CD4-positive, alpha-beta memory T cell (primary cell): Measurements from ENCODE around the gene KIAA1217. TPM values are rescaled to one million over a fixed set of nuclear protein-coding genes. Genes with fewer than 3 reads are reported as not detected.
A peak's percentile ranks its signal among the peaks of the same experiment; 100 is the strongest.

Experiments
- CTCF ChIA-PET: fragments of 350-600 bp; sonication (Branson Sonifier 250); formaldehyde crosslinking; loops from one replicate; lab custom pipeline; 2021; ENCODE audit warnings: inconsistent platforms; ENCODE audit not compliant: partially characterized antibody; lab: Charles Lee
- POLR2A ChIA-PET: fragments of 350-600 bp; sonication (Branson Sonifier 250); formaldehyde crosslinking; loops from one replicate; lab custom pipeline; 2021; ENCODE audit not compliant: partially characterized antibody; lab: Charles Lee
- DNase-seq, 5 donors: peaks; one replicate each; pipeline versions ENCODE4 v3.0.0 to v3.0.0-alpha.2; 2020 to 2022; ENCODE audit warnings: mixed read lengths in 1 of 5
- H3K27ac ChIP-seq: one replicate; pipeline ENCODE4 v1.7.0; 2013; ENCODE audit warnings: low read depth, low read length
- H3K27me3 ChIP-seq: 2 replicates; pipeline ENCODE4 v1.7.0; 2013; ENCODE audit warnings: mild to moderate bottlenecking, low read length, moderate library complexity; ENCODE audit not compliant: insufficient read depth
- H3K36me3 ChIP-seq: 2 replicates; pipeline ENCODE4 v1.7.0; 2013; ENCODE audit warnings: mild to moderate bottlenecking, low read length, moderate library complexity; ENCODE audit not compliant: insufficient read depth
- H3K4me1 ChIP-seq: 2 replicates; pipeline ENCODE4 v1.7.0; 2013; ENCODE audit warnings: mild to moderate bottlenecking, low read length, moderate library complexity; ENCODE audit not compliant: insufficient read depth
- H3K4me3 ChIP-seq, 2 donors: one replicate each; pipeline ENCODE4 v1.7.0; 2013; ENCODE audit warnings: low read length in 2 of 2, mild to moderate bottlenecking in 1 of 2
- H3K9me3 ChIP-seq, 2 donors: one replicate each; pipeline ENCODE4 v1.7.0; 2013; ENCODE audit warnings: low read length in 2 of 2, control low read depth in 1 of 2; ENCODE audit not compliant: control insufficient read depth in 1 of 2
- H3K27ac Mint-ChIP-seq, 7 donors: one replicate each; pipeline ENCODE4 v1.8.0; 2020 to 2021; ENCODE audit warnings: mixed read lengths in 7 of 7, mild to moderate bottlenecking in 6 of 7, inconsistent platforms in 3 of 7, moderate library complexity in 3 of 7
- H3K27me3 Mint-ChIP-seq, 2 donors: one replicate each; pipeline ENCODE4 v1.8.0; 2020 to 2021; ENCODE audit warnings: mixed read lengths in 2 of 2
- H3K36me3 Mint-ChIP-seq, 2 donors: one replicate each; pipeline ENCODE4 v1.8.0; 2020 to 2021; ENCODE audit warnings: mixed read lengths in 2 of 2, inconsistent platforms in 1 of 2, mild to moderate bottlenecking in 1 of 2
- H3K4me1 Mint-ChIP-seq, 4 donors: one replicate each; pipeline ENCODE4 v1.8.0; 2020 to 2021; ENCODE audit warnings: mixed read lengths in 4 of 4, mild to moderate bottlenecking in 1 of 4
- H3K4me3 Mint-ChIP-seq, 8 donors: one replicate each; pipeline ENCODE4 v1.8.0; 2020 to 2021; ENCODE audit warnings: mixed read lengths in 8 of 8, mild to moderate bottlenecking in 7 of 8, moderate library complexity in 6 of 8, inconsistent platforms in 3 of 8
- H3K9me3 Mint-ChIP-seq, 8 donors: one replicate each; pipeline ENCODE4 v1.8.0; 2020 to 2021; ENCODE audit warnings: mixed read lengths in 8 of 8, mild to moderate bottlenecking in 5 of 8, inconsistent platforms in 3 of 8, moderate library complexity in 1 of 8
- intact Hi-C: fragments of 100-400 bp; cut with micrococcal nuclease; formaldehyde crosslinking; loops from one replicate; pipeline ENCODE4 v1.15.1; 2023
- polyA plus RNA-seq, 2 donors: library from polyadenylated mRNA; unstranded; fragments of 300-500 nt; fragmentation: Illumina TruSeq; gene quantifications; one replicate each; pipeline ENCODE4 v1.2.3, GENCODE V29; 2021
- total RNA-seq, 2 experiments: library from RNA; stranded (reverse); gene quantifications; one replicate each; pipeline ENCODE4 v1.2.3, GENCODE V29; 2021

Gene KIAA1217
- total and polyA plus RNA-seq, 4 experiments from 2014 or later: 0.69 to 0.75 (median 0.70) TPM; not detected in 1

- no peaks in the 10 kb centered on the region for H3K9me3 ChIP-seq
- Mint-ChIP-seq H3K4me3 (no peak overlapping the region), H3K27me3 (peaks cover 22% of the 10 kb centered on the region in 2 donors), H3K27ac (no peak overlapping the region), H3K9me3 (peaks cover 0 to 1% (median 0%) of the 10 kb centered on the region in 8 donors), H3K36me3 (no peaks in the 10 kb centered on the region), H3K4me1 (no peaks in the 10 kb centered on the region)
- H3K36me3 ChIP-seq: no peaks in the 10 kb centered on the region
- intact Hi-C loops: no loop called here
- no peaks in the 10 kb centered on the region for H3K4me1 ChIP-seq
- no peaks in the 10 kb centered on the region for H3K27me3 ChIP-seq
- no peak for DNase-seq
- ChIA-PET CTCF (interaction anchor here (2.3 kb wide), 1 partner anchor 45 kb away, joined by 6 read pairs; no protein-coding TSS in a partner anchor), POLR2A (no interaction called here)
- H3K27ac ChIP-seq: no peak overlapping the region
- H3K4me3 ChIP-seq: no peak overlapping the region
Measured at GRCh38 chr10:24571870-24572450, 363.0 kb downstream of the KIAA1217 start.

GRCh38 chr10:24574161-24574560 is 365.2 kb downstream of the KIAA1217 start:
- peaks cover 19 to 20% of the 10 kb centered on the region in 2 donors for H3K27me3 Mint-ChIP-seq
- no peak overlapping the region for H3K4me3 ChIP-seq

GRCh38 chr10:24574578-24575155 is 365.7 kb downstream of the KIAA1217 start:
- H3K9me3 ChIP-seq: no peaks in the 10 kb centered on the region
- ChIA-PET CTCF (no interaction called here), POLR2A (no interaction called here)
- Mint-ChIP-seq H3K9me3 (peaks cover 0 to 1% (median 0%) of the 10 kb centered on the region in 8 donors), H3K36me3 (no peaks in the 10 kb centered on the region), H3K4me3 (no peak overlapping the region), H3K27ac (no peak overlapping the region), H3K27me3 (peaks cover 18 to 19% of the 10 kb centered on the region in 2 donors), H3K4me1 (no peaks in the 10 kb centered on the region)
- no peak overlapping the region for H3K4me3 ChIP-seq
- no peak for DNase-seq
- H3K36me3 ChIP-seq: no peaks in the 10 kb centered on the region
- no peaks in the 10 kb centered on the region for H3K4me1 ChIP-seq
- no peak overlapping the region for H3K27ac ChIP-seq
- intact Hi-C loops: no loop called here
- H3K27me3 ChIP-seq: no peaks in the 10 kb centered on the region

More at GRCh38 chr10:24574161-24574560, 365.2 kb downstream of the KIAA1217 start:
- ChIA-PET POLR2A (no interaction called here), CTCF (no interaction called here)
- no peak for DNase-seq
- Mint-ChIP-seq H3K4me1 (no peaks in the 10 kb centered on the region), H3K27ac (no peak overlapping the region), H3K4me3 (no peak overlapping the region), H3K9me3 (peaks cover 0 to 1% (median 0%) of the 10 kb centered on the region in 8 donors), H3K36me3 (no peaks in the 10 kb centered on the region)
- H3K27me3 ChIP-seq: no peaks in the 10 kb centered on the region
- no peaks in the 10 kb centered on the region for H3K4me1 ChIP-seq
- H3K9me3 ChIP-seq: no peaks in the 10 kb centered on the region
- intact Hi-C loops: no loop called here
- no peak overlapping the region for H3K27ac ChIP-seq
- no peaks in the 10 kb centered on the region for H3K36me3 ChIP-seq

- H3K4me1 Mint-ChIP-seq: no peaks in the 10 kb centered on the region
- intact Hi-C loops: no loop called here
- POLR2A ChIA-PET: no interaction called here
- H3K4me1 ChIP-seq: no peaks in the 10 kb centered on the region
- DNase-seq: no peak
- no peak overlapping the region for H3K27ac Mint-ChIP-seq
- no peaks in the 10 kb centered on the region for H3K9me3 ChIP-seq
- no peaks in the 10 kb centered on the region for H3K36me3 ChIP-seq
- no peak overlapping the region for H3K4me3 ChIP-seq
- CTCF ChIA-PET: no interaction called here
- no peaks in the 10 kb centered on the region for H3K36me3 Mint-ChIP-seq
- no peak overlapping the region for H3K4me3 Mint-ChIP-seq
- peaks cover 0 to 1% (median 0%) of the 10 kb centered on the region in 8 donors for H3K9me3 Mint-ChIP-seq
- H3K27me3 Mint-ChIP-seq: peaks cover 13 to 16% of the 10 kb centered on the region in 2 donors
- H3K27ac ChIP-seq: no peak overlapping the region
- H3K27me3 ChIP-seq: no peaks in the 10 kb centered on the region
Measured at GRCh38 chr10:24575481-24576002, 366.6 kb downstream of the KIAA1217 start.

GRCh38 chr10:24579448-24579847 is 370.5 kb downstream of the KIAA1217 start:
- no peaks in the 10 kb centered on the region for H3K9me3 ChIP-seq
- Mint-ChIP-seq H3K4me1 (no peaks in the 10 kb centered on the region), H3K27me3 (peaks cover 4 to 6% of the 10 kb centered on the region in 2 donors), H3K4me3 (no peak overlapping the region), H3K9me3 (peaks cover 0 to 2% (median 0%) of the 10 kb centered on the region in 8 donors), H3K27ac (no peak overlapping the region), H3K36me3 (peaks cover 3 to 4% of the 10 kb centered on the region in 2 donors)
- ChIA-PET POLR2A (no interaction called here), CTCF (no interaction called here)
- H3K27me3 ChIP-seq: no peaks in the 10 kb centered on the region
- no peak overlapping the region for H3K4me3 ChIP-seq
- H3K36me3 ChIP-seq: no peaks in the 10 kb centered on the region
- intact Hi-C loops: no loop called here
- H3K27ac ChIP-seq: no peak overlapping the region
- DNase-seq: no peak
- H3K4me1 ChIP-seq: no peaks in the 10 kb centered on the region

GRCh38 chr10:24579906-24580305 is 371.0 kb downstream of the KIAA1217 start:
- Histone ChIP-seq H3K4me1 (no peaks in the 10 kb centered on the region), H3K36me3 (no peaks in the 10 kb centered on the region), H3K27me3 (no peaks in the 10 kb centered on the region), H3K4me3 (no peak overlapping the region), H3K9me3 (no peaks in the 10 kb centered on the region), H3K27ac (no peak overlapping the region)
- Mint-ChIP-seq H3K27me3 (peaks cover 4% of the 10 kb centered on the region in 2 donors), H3K36me3 (peaks cover 5% of the 10 kb centered on the region in 2 donors), H3K4me1 (no peaks in the 10 kb centered on the region), H3K9me3 (peaks cover 0 to 2% (median 0%) of the 10 kb centered on the region in 8 donors), H3K4me3 (no peak overlapping the region), H3K27ac (peak overlapping the region in 1 of 7 donors; percentile 43)
- intact Hi-C loops: no loop called here
- no peak for DNase-seq
- ChIA-PET CTCF (no interaction called here), POLR2A (no interaction called here)

- no peak overlapping the region for H3K4me3 ChIP-seq
- DNase-seq: no peak
- H3K36me3 ChIP-seq: peaks cover 8% of the 10 kb centered on the region
- ChIA-PET POLR2A (no interaction called here), CTCF (no interaction called here)
- Mint-ChIP-seq H3K9me3 (no peaks in the 10 kb centered on the region), H3K36me3 (peaks cover 49 to 57% of the 10 kb centered on the region in 2 donors), H3K4me3 (no peak overlapping the region), H3K27me3 (no peaks in the 10 kb centered on the region), H3K27ac (no peak overlapping the region), H3K4me1 (no peaks in the 10 kb centered on the region)
- intact Hi-C loops: no loop called here
- H3K9me3 ChIP-seq: no peaks in the 10 kb centered on the region
- H3K27ac ChIP-seq: no peak overlapping the region
- no peaks in the 10 kb centered on the region for H3K4me1 ChIP-seq
- H3K27me3 ChIP-seq: no peaks in the 10 kb centered on the region
Measured at GRCh38 chr10:24589265-24589664, 380.3 kb downstream of the KIAA1217 start.
